Measurements from ENCODE around the gene KRT10. TPM values are rescaled to one million over a fixed set of nuclear protein-coding genes. Genes with fewer than 3 reads are reported as not detected.

Gene KRT10
- total RNA-seq, 1 experiment from 2014 or later, result 24.8 TPM

GRCh38 chr17:40803617-40804082 lies 18.8 kb downstream of the KRT10 start:
- Histone ChIP-seq H3K36me3 (ENCODE audit: low read depth, low read length) (no peaks in the 10 kb centered on the region), H3K9ac (ENCODE audit: low read length) (no peak overlapping the region; the same call in 1 of the 2 replicates), H3K4me2 (ENCODE audit: low read length) (peak overlapping the region; percentile 61), H3K9me3 (ENCODE audit: low read length) (no peaks in the 10 kb centered on the region), H3K27me3 (ENCODE audit: low read length) (no peaks in the 10 kb centered on the region), H4K20me1 (ENCODE audit: low read length) (no peaks in the 10 kb centered on the region), H3K27ac (ENCODE audit: low read length) (peak overlapping the region; percentile 31; the same call in 1 of the 2 replicates), H2AFZ (ENCODE audit: low read length) (peak overlapping the region; percentile 50; the same call in 1 of the 2 replicates), H3K4me3 (ENCODE audit: low read length) (no peak overlapping the region), H3K79me2 (ENCODE audit: low read length) (no peaks in the 10 kb centered on the region), H3F3A (ENCODE audit: low read length, unreplicated experiment) (no peaks in the 10 kb centered on the region), H3K9me2 (replicated peaks; ENCODE audit: low read length) (no peaks in the 10 kb centered on the region), H3K4me1 (ENCODE audit: insufficient read depth, low read length) (peaks cover 8% of the 10 kb centered on the region)
- intact Hi-C loops (cut with micrococcal nuclease), result loop anchor here (2.0 to 10.0 kb wide), 6 partner anchors 51 to 863 kb away; partner anchors contain the start of gene KRT15
- CTCF ChIA-PET, result interaction anchor here (0.5 to 0.8 kb wide), 7 partner anchors 49 to 859 kb away, joined by 3 to 5 read pairs (median 3); no protein-coding TSS in a partner anchor
- POLR2A ChIA-PET (ENCODE audit: unreplicated experiment), result interaction anchor here (0.6 kb wide), 1 partner anchor 889 kb away, joined by 7 read pairs; no protein-coding TSS in a partner anchor
- peak; percentile 82 for DNase-seq
- no TSS peak for BruUV-seq (replicated peaks)
- TF ChIP-seq CTCF (conservative IDR thresholded peaks at IDR 0.05; ENCODE audit: low read depth, low read length), result peak; percentile 86
- TF ChIP-seq EZH2phosphoT487 (IDR thresholded peaks at IDR 0.05; ENCODE audit: borderline replicate concordance, low read length), result no peak
- ATAC-seq, result peak; percentile 85

GRCh38 chr17:40801157-40801556 lies 21.3 kb downstream of the KRT10 start:
- Histone ChIP-seq H3K79me2 (ENCODE audit: low read length) (no peaks in the 10 kb centered on the region), H3K4me2 (ENCODE audit: low read length) (no peak overlapping the region), H3K9me3 (ENCODE audit: low read length) (no peaks in the 10 kb centered on the region), H3K27ac (ENCODE audit: low read length) (no peak overlapping the region), H4K20me1 (ENCODE audit: low read length) (no peaks in the 10 kb centered on the region), H2AFZ (ENCODE audit: low read length) (no peak overlapping the region), H3K36me3 (ENCODE audit: low read depth, low read length) (no peaks in the 10 kb centered on the region), H3K9me2 (replicated peaks; ENCODE audit: low read length) (no peaks in the 10 kb centered on the region), H3K4me3 (ENCODE audit: low read length) (no peak overlapping the region), H3K4me1 (ENCODE audit: insufficient read depth, low read length) (peaks cover 8% of the 10 kb centered on the region), H3K9ac (ENCODE audit: low read length) (no peak overlapping the region), H3K27me3 (ENCODE audit: low read length) (no peaks in the 10 kb centered on the region), H3F3A (ENCODE audit: low read length, unreplicated experiment) (no peaks in the 10 kb centered on the region)
- DNase-seq, result no peak
- no peak for ATAC-seq
- intact Hi-C loops (cut with micrococcal nuclease), result loop anchor here (5.0 to 10.0 kb wide), 4 partner anchors 106 to 744 kb away; partner anchors contain the start of gene KRT15
- TF ChIP-seq EZH2phosphoT487 (IDR thresholded peaks at IDR 0.05; ENCODE audit: borderline replicate concordance, low read length) (no peak), EZH2 (IDR thresholded peaks at IDR 0.05; ENCODE audit: low read length, unreplicated experiment) (no peak), CTCF (conservative IDR thresholded peaks at IDR 0.05; ENCODE audit: low read depth, low read length) (no peak)
- ChIA-PET CTCF (no interaction called here), POLR2A (ENCODE audit: unreplicated experiment) (no interaction called here)
- no TSS peak for BruUV-seq (replicated peaks)

GRCh38 chr17:40800381-40800780 lies 22.0 kb downstream of the KRT10 start:
- BruUV-seq (replicated peaks), result no TSS peak

More at GRCh38 chr17:40800381-40800780, 22.0 kb downstream of the KRT10 start:
- no peak overlapping the region for H3K27ac ChIP-seq (ENCODE audit: low read length)
- H3K9me3 ChIP-seq (ENCODE audit: low read length), result no peaks in the 10 kb centered on the region
- H2AFZ ChIP-seq (ENCODE audit: low read length), result no peak overlapping the region
- ChIA-PET CTCF (no interaction called here), POLR2A (ENCODE audit: unreplicated experiment) (no interaction called here)
- no peaks in the 10 kb centered on the region for H3K27me3 ChIP-seq (ENCODE audit: low read length)
- H3K36me3 ChIP-seq (ENCODE audit: low read depth, low read length), result no peaks in the 10 kb centered on the region
- intact Hi-C loops (cut with micrococcal nuclease), result loop anchor here (5.0 to 10.0 kb wide), 4 partner anchors 107 to 744 kb away; partner anchors contain the start of gene KRT15
- ATAC-seq (no peak), DNase-seq (no peak)
- peaks cover 8% of the 10 kb centered on the region for H3K4me1 ChIP-seq (ENCODE audit: insufficient read depth, low read length)
- no peaks in the 10 kb centered on the region for H3K9me2 ChIP-seq (replicated peaks; ENCODE audit: low read length)
- H3K79me2 ChIP-seq (ENCODE audit: low read length), result no peaks in the 10 kb centered on the region
- no peaks in the 10 kb centered on the region for H3F3A ChIP-seq (ENCODE audit: low read length, unreplicated experiment)
- no peaks in the 10 kb centered on the region for H4K20me1 ChIP-seq (ENCODE audit: low read length)
- H3K9ac ChIP-seq (ENCODE audit: low read length), result no peak overlapping the region
- no peak overlapping the region for H3K4me2 ChIP-seq (ENCODE audit: low read length)
- H3K4me3 ChIP-seq (ENCODE audit: low read length), result no peak overlapping the region
- TF ChIP-seq EZH2phosphoT487 (IDR thresholded peaks at IDR 0.05; ENCODE audit: borderline replicate concordance, low read length) (no peak), EZH2 (IDR thresholded peaks at IDR 0.05; ENCODE audit: low read length, unreplicated experiment) (no peak)
